ENCODE measurements around the gene LAMC1.
A peak's percentile ranks its signal among the peaks of the same experiment; 100 is the strongest.

Gene LAMC1

GRCh38 chr1:183164963-183165362, 141.7 kb downstream of the LAMC1 start:
- in situ Hi-C loops (cut with HindIII; ENCODE audit: low sequenced_read_pairs): no loop called here
- TF ChIP-seq CTCF (IDR thresholded peaks at IDR 0.05; ENCODE audit: low read depth, low read length): no peak
- DNase-seq (ENCODE audit: low read depth, low spot score): no peak
- H3K4me3 ChIP-seq (ENCODE audit: low read depth, low read length): no peak overlapping the region

GRCh38 chr1:183165456-183165855, 142.2 kb downstream of the LAMC1 start:
- in situ Hi-C loops (cut with HindIII; ENCODE audit: low sequenced_read_pairs): no loop called here
- H3K4me3 ChIP-seq (ENCODE audit: low read depth, low read length): no peak overlapping the region
- no peak for DNase-seq (ENCODE audit: low read depth, low spot score)
- no peak for TF ChIP-seq CTCF (IDR thresholded peaks at IDR 0.05; ENCODE audit: low read depth, low read length)

- TF ChIP-seq CTCF (IDR thresholded peaks at IDR 0.05; ENCODE audit: low read depth, low read length): no peak
- in situ Hi-C loops (cut with HindIII; ENCODE audit: low sequenced_read_pairs): no loop called here
- no peak for DNase-seq (ENCODE audit: low read depth, low spot score)
- no peak overlapping the region for H3K4me3 ChIP-seq (ENCODE audit: low read depth, low read length)
These were observed 143.2 kb downstream of the LAMC1 start for GRCh38 chr1:183166454-183166853.

GRCh38 chr1:183167676-183168075, 144.5 kb downstream of the LAMC1 start:
- DNase-seq (ENCODE audit: low read depth, low spot score): peak; percentile 41
- H3K4me3 ChIP-seq (ENCODE audit: low read depth, low read length): no peak overlapping the region
- in situ Hi-C loops (cut with HindIII; ENCODE audit: low sequenced_read_pairs): no loop called here
- no peak for TF ChIP-seq CTCF (IDR thresholded peaks at IDR 0.05; ENCODE audit: low read depth, low read length)

GRCh38 chr1:183168308-183168707, 145.1 kb downstream of the LAMC1 start:
- TF ChIP-seq CTCF (IDR thresholded peaks at IDR 0.05; ENCODE audit: low read depth, low read length): no peak
- DNase-seq (ENCODE audit: low read depth, low spot score): no peak
- no peak overlapping the region for H3K4me3 ChIP-seq (ENCODE audit: low read depth, low read length)
- in situ Hi-C loops (cut with HindIII; ENCODE audit: low sequenced_read_pairs): no loop called here

GRCh38 chr1:183173828-183174227, 150.6 kb downstream of the LAMC1 start:
- in situ Hi-C loops (cut with HindIII; ENCODE audit: low sequenced_read_pairs): no loop called here
- DNase-seq (ENCODE audit: low read depth, low spot score): no peak
- TF ChIP-seq CTCF (IDR thresholded peaks at IDR 0.05; ENCODE audit: low read depth, low read length): no peak
- no peak overlapping the region for H3K4me3 ChIP-seq (ENCODE audit: low read depth, low read length)

- no peak for TF ChIP-seq CTCF (IDR thresholded peaks at IDR 0.05; ENCODE audit: low read depth, low read length)
- in situ Hi-C loops (cut with HindIII; ENCODE audit: low sequenced_read_pairs): no loop called here
- no peak for DNase-seq (ENCODE audit: low read depth, low spot score)
- no peak overlapping the region for H3K4me3 ChIP-seq (ENCODE audit: low read depth, low read length)
These were observed 152.4 kb downstream of the LAMC1 start for GRCh38 chr1:183175631-183176030.

Measured in astrocyte of the spinal cord (primary cell).